HL-60 (cell line): ENCODE results near the gene SLC6A6.

ENCODE experiments used
- DNase-seq, 2 experiments: peaks; one replicate each; pipeline ENCODE4 v3.0.0-alpha.2; 2010 to 2020; ENCODE audit warnings: low read depth in 1 of 2, low spot score in 1 of 2
- H3K27ac ChIP-seq: fragments of 250-450 bp; sonication (Bioruptor Pico); replicated peaks from 2 replicates; pipeline ENCODE4 v1.5.1; 2020; ENCODE audit warnings: mild to moderate bottlenecking, moderate library complexity
- H3K27me3 ChIP-seq: fragments of 250-450 bp; sonication (Bioruptor Pico); 2 replicates; pipeline ENCODE4 v1.5.1; 2021; ENCODE audit warnings: mild to moderate bottlenecking, moderate library complexity; ENCODE audit not compliant: insufficient read depth, poor library complexity, severe bottlenecking
- H3K4me3 ChIP-seq: replicated peaks from 2 replicates; pipeline ENCODE4 v1.5.1; 2011; ENCODE audit warnings: mild to moderate bottlenecking, control low read depth, low read length; ENCODE audit not compliant: insufficient read depth
- GABPA ChIP-seq: IDR thresholded peaks from 2 replicates; pipeline ENCODE4 v1.6.1; 2012; ENCODE audit warnings: low read depth
- POLR2AphosphoS5 ChIP-seq: IDR thresholded peaks from 2 replicates; pipeline ENCODE4 v1.6.1; 2012; ENCODE audit warnings: low read depth
- REST ChIP-seq: IDR thresholded peaks from 2 replicates; pipeline ENCODE4 v1.6.1; 2012; ENCODE audit warnings: low read depth; ENCODE audit not compliant: insufficient replicate concordance
- SPI1 ChIP-seq: IDR thresholded peaks from 2 replicates; pipeline ENCODE4 v1.6.1; 2012; ENCODE audit warnings: low read depth, mild to moderate bottlenecking, borderline replicate concordance
- TF ChIP-seq, protein P1 (sequence below): IDR thresholded peaks from one replicate; pipeline ENCODE4 v1.5.1; 2011; ENCODE audit warnings: low read length, control low read depth, inconsistent platforms; ENCODE audit not compliant: insufficient read depth

The SLC6A6 gene

GRCh38 chr3:14477311-14477935, 75.0 kb downstream of the SLC6A6 start:
- H3K4me3 ChIP-seq = no peak overlapping the region
- DNase-seq = no peak
- H3K27me3 ChIP-seq = no peaks in the 10 kb centered on the region
- TF ChIP-seq POLR2AphosphoS5 = no peak
- TF ChIP-seq, protein P1, sequence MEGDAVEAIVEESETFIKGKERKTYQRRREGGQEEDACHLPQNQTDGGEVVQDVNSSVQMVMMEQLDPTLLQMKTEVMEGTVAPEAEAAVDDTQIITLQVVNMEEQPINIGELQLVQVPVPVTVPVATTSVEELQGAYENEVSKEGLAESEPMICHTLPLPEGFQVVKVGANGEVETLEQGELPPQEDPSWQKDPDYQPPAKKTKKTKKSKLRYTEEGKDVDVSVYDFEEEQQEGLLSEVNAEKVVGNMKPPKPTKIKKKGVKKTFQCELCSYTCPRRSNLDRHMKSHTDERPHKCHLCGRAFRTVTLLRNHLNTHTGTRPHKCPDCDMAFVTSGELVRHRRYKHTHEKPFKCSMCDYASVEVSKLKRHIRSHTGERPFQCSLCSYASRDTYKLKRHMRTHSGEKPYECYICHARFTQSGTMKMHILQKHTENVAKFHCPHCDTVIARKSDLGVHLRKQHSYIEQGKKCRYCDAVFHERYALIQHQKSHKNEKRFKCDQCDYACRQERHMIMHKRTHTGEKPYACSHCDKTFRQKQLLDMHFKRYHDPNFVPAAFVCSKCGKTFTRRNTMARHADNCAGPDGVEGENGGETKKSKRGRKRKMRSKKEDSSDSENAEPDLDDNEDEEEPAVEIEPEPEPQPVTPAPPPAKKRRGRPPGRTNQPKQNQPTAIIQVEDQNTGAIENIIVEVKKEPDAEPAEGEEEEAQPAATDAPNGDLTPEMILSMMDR = no peak
- TF ChIP-seq REST = no peak
- TF ChIP-seq SPI1 = no peak
- no peak for TF ChIP-seq GABPA
- H3K27ac ChIP-seq = no peak overlapping the region

- TF ChIP-seq POLR2AphosphoS5 (no peak), GABPA (no peak), SPI1 (no peak), REST (no peak)
- TF ChIP-seq, protein P1 = no peak
Observed at GRCh38 chr3:14478956-14479550, 76.6 kb downstream of the SLC6A6 start.

GRCh38 chr3:14479591-14479990, 77.2 kb downstream of the SLC6A6 start:
- Histone ChIP-seq H3K27me3 (no peaks in the 10 kb centered on the region), H3K4me3 (no peak overlapping the region), H3K27ac (no peak overlapping the region)
- TF ChIP-seq POLR2AphosphoS5 = no peak
- TF ChIP-seq REST = no peak
- no peak for TF ChIP-seq SPI1
- no peak for DNase-seq

More at GRCh38 chr3:14478956-14479550, 76.6 kb downstream of the SLC6A6 start:
- no peak for DNase-seq
- Histone ChIP-seq H3K27me3 (no peaks in the 10 kb centered on the region), H3K4me3 (no peak overlapping the region), H3K27ac (no peak overlapping the region)
